HG03342 (cell line): ENCODE results near the gene BLM.
"Not testable (repeated sequence)": the region's sequence is repeated elsewhere in the genome, so short reads cannot be mapped to it uniquely, and the experiment has no call there.

Source experiments
- ATAC-seq: cut with Tn5 transposase; IDR thresholded peaks from one replicate; pipeline ENCODE4 v1.9.1; 2021; ENCODE audit warnings: mild to moderate bottlenecking, moderate library complexity; ENCODE audit not compliant: unreplicated experiment

The BLM gene

DNA sequence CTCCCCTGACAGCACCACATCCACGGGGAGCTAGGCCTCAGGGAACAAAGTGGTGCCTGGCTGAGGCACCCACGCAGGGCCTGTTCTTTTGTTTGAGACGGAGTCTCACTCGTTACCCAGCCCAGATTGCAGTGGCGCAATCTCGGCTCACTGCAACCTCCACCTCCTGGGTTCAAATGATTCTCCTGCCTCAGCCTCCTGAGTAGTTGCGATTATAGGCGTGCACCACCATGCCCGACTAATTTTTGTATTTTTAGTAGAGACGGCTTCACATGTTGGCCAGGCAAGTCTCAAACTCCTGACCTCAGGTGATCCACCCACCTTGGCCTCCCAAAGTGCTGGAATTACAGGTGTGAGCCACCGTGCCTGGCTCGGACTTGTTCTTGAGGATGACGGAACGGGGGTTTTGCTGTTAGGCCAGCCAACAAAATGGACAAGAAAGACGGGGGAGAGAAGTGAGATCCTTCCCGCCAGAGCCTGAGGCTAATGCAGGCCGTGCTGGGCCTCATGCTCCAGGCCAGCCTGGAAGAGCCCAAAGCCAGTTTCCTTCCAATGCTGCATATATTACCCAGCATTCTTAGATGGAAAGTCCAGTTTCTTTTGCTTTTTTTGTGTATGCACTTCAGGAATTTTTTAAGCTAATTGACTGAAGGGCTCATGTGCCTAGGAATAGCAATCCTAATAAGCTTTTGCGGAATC, 123.2 kb downstream of the BLM start:
- ATAC-seq, result no peak

DNA sequence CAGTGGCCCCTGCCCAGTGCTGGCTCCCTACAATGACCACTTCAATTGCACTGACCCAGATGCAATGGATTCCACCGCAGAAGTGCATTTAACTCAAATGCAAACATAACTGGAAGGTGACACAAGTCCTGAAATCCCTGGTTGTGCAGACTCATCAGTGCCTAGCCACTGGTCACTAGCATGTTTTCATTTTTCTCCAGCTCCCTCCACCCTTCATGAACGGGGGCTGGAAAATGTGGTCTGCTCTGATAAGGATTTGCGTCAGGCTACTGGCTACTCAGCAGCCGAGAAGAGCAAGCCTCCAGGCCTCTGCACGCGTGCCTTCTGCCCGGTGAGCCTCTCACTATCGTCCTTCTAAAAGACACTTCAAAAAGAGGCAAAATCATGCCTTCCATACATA, 123.8 kb downstream of the BLM start:
- no peak for ATAC-seq

DNA sequence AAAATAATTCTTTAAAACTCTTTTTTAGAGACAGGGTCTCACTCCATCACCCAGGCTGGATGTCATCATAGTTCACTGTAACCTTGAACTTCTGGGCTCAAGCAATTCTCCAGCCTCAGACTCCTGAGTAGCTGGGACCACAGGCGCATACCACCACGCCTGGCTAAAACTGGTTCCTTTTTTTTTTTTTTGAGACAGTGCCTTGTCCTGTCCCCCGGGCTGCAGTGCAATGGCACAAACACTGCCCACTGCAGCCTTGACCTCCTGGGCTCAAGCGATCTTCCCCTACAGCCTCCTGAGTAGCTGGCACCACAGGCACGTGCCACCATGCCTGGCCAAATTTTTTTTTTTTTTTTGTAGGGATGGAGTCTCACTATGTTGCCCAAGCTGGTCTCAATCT, 127.5 kb downstream of the BLM start:
- ATAC-seq, result no peak

DNA sequence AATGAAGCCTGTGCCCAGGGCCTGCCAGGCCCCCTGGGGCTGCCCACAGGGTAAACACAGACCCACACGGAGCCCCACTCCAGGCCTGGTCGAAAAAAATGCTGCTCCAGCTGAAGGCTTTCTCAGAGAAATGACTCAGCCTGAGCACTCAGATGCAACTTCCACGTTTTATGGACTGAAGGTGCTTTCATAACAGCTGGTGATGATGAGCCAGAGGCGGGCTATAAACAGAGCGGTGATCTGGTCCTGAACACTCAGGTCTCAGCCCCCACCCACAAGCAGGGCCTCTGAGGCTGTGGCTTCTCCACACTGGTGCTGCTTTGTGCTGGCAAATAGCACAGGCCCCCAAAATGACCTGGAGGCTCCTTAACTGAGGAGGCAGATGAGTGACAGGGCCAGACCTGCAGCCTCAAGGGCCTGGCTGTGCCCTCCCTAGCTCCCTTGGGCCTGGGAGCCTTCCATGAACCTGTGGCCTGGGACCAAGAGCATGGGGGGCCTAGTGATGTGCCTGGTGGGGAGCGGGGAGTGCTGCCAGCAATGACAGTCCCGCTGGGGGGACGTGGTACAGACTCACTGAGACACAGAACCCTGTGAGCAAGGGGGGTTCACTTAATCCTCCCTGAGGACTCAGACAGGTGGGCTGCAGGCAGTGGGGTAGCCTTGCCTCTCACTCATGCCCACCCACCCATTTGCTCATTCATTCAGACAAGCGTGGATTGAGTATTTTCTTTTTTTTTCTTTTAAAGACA, 128.2 kb downstream of the BLM start:
- peak; percentile 94 for ATAC-seq

DNA sequence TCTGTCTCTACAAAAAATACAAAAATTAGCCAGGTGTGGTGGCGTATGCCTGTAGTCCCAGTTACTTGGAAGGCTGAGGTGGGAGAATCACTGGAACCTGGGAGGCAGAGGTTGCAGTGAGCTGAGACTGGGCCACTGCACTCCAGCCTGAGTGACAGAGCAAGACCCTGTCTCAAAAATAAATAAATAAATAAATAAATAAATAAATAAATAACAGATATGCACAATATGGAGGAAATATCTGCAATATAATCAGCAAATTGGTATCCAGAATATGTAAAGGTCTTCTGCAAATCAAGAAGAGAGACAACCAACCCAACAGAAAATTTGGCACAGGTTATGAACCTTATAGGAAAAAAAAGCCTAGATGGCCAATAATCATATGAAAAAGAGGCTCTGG, 132.3 kb downstream of the BLM start:
- not testable (repeated sequence) for ATAC-seq

DNA sequence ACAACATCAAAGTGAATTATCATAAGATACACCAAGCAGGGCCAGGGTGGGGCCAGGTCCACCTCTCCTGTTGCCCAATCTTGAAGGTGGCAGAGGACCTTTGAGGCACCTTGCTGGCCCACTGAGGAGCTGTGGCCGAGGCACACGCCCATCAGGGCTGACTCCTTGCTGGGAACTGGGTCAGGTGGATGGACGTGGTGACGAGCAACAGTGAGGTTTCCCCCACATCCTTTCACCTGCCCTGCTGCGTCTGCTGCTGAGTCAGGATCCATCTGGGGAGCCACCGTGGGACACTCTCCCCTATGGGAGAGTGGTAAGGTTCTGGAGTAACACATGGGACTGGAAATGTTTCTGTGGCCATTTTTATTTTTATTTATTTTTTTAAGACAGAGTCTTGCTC, 134.0 kb downstream of the BLM start:
- ATAC-seq, result no peak

DNA sequence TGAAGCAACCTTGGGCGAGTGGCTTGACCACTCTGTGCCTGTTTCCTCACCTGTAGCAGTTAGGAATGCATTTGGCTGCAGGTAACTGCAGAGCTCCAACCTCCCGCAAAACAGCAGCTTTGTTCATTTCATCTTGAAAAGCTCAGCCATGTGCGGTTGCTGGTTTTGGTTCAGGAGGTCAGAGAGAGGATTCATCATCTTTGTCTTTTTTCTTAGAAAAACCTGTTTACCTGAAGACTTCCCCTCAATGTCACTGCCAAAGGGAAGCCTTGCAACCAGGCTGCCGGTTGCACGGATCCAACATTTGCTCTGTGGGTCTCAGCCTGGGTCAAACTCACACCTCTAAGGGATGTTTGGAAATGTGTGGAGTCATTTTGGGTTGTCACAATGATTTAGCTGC, 134.8 kb downstream of the BLM start:
- no peak for ATAC-seq

DNA sequence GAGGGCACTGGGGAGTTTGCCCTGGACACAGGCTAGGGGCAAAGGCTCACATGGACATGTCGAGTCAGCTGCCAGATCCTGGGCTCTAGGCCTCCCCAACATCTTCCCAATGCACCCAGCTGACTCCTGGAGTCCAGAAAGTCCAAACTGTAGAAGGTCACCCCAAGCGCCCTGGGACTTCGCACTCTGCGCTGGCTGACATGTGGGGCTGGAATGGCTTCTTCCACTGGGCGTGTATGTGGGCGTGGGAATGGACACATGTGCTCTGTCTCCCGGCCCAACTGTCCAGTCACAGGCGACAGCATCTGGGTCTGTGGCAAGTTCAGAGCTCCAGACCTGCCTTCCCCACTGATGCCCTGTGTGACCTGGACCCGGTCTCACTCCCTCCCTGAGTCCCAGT, 138.0 kb downstream of the BLM start:
- no peak for ATAC-seq

DNA sequence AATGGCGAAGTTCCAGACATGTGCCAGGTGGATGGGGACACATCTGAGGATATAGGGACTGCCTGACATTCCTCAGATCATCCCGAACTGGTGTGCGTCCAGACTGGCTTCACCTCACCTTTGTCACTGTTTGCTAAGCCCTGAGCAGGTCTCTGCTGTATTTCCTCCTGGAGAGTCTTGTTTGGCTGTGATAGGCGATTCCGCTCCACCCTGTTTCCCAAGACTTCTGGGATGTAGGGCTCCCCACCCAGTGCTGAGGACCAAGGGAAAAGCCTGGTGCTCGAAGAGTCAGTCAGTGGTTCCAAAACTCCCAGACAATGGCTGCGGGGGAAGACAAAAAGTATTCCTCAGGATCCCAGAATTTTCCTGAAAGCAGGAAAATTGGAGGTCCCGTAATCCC, 140.2 kb downstream of the BLM start:
- ATAC-seq, result no peak

DNA sequence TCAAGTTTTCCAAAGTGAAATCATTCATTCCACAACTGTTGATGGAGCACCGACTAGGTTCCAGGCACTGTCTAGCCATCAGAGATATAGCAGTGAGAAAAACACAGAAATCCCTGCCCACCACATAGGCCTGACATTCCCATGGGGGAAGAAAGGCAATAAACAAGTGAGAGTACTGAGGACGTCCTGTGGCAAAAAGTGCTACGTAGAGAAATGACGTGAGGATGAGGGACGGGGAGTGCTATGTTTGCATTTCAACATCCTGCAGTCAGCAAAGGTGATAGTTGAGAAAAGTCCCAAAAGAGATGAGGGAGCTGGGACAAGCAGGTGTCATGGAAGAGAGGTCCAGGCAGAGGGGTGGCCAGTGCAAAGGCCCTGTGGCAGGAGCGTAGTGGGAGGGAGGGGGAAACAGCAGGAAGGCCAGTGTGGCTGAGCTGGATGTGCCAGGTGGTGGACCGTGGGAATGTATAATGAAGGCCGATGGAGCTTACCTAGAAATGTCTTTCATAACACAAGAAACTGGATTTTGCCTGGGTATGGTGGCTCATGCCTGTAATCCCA, 140.8 kb downstream of the BLM start:
- no peak for ATAC-seq

DNA sequence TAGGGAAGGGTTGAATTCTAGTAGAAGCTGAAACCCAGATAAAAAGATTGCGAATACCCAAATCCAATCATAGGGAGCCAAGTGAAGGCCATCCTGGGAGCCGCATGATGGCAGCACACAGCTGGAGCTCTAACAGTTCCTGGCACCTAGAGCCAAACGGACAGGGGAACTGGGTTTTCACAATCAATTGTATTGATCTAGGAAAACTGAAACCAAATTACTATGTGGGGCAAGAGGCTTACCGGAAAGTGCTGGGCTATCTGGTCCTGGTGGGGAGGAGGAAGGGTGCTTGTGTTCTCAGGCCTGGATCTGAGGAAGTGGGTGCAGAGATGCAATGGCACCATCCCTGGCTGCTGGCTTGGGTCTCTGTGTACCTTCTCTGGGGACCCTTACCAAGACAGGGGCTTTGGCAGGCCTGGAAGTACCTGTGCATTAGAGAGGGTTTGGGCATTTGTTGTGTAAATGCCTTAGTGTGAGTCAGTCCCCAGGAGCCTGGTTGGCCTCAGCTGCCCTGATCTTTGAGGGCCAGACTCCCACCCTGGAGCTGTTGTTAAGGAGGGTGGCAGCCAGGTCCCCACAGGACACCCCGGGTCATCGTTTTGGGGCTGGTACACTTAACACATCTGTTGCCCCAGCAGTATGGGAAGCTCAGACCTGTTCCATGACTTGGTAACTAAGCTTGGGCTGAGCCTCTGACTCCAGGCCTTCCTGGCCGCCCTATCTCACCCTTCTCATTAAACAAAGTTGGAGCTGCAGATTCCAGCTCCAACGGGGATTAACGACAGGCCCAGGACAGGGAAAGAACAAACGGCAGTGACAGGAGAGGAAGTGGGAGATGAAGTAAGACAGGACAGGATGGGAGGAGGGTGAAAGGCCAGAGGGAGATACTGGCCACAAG, 142.3 kb downstream of the BLM start:
- no peak for ATAC-seq

DNA sequence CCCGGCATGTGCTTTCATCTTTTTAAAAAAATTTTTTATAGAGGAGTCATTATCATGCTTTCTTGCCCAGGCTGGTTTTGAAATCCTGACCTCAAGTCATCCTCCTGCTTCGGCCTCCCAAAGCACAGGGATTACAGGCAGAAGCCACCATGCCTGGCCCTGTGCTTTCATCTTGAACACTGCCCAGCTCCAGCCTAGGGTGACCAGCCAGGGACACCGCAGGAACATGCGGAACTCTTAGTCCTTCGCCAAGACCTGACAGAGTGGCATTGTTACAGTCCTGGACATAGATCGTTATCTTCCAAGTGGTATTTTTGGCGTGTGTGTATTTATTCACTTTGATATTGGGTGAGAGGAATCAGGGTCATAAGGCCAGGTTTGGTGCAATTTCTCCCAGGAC, 143.3 kb downstream of the BLM start:
- ATAC-seq, result no peak

DNA sequence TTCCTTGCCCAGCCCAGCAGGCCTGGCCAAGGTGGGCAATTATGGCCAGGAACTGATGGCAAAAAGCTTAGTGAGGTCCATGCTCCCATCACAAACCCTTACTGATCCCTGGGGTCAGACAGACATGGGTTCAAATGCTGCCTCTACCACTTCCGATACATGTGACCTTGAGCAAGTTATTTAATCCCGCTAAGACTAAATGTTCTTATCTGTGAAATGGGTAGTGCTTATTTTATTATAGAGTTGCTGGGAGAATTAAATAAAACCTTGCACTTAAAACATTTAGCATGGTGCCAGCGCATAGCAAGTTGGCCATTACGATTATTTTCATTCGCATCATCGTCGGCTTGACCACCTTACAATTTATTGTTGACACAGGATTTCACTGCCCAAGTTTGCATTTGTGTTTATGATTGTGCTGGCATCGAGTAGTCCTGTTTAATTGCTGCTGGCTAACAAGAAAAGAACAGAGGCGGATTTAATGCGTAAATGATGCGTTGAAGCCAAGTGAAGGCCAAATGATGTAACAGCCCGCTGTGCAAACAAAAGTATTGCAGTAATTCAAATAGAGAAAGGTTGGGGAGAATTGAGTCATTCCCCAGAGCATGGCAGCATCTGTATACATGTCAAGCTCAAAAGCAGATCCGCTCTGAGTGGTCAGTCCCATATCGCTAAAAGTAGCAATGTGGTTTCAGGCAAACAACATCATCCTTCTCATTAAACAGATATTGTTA, 144.0 kb downstream of the BLM start:
- no peak for ATAC-seq

DNA sequence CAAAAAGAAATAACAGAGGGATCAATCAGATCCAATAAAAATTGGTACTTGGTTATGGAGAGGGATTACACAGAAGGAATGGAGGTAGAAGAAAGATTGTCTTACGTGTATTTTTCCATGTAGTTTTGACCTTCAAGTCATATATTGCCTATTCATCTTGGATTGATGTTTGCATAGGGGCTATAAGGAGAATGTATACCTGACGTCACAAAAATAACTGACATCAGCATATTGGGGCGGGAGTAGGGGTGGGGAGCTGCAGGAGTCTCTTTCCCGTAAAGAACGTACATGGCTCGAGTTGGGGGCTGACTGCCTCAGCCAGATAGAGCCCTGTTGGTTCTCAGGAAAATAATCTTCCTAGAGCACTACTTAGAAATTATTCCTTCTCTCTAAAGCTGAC, 145.3 kb downstream of the BLM start:
- ATAC-seq, result no peak

DNA sequence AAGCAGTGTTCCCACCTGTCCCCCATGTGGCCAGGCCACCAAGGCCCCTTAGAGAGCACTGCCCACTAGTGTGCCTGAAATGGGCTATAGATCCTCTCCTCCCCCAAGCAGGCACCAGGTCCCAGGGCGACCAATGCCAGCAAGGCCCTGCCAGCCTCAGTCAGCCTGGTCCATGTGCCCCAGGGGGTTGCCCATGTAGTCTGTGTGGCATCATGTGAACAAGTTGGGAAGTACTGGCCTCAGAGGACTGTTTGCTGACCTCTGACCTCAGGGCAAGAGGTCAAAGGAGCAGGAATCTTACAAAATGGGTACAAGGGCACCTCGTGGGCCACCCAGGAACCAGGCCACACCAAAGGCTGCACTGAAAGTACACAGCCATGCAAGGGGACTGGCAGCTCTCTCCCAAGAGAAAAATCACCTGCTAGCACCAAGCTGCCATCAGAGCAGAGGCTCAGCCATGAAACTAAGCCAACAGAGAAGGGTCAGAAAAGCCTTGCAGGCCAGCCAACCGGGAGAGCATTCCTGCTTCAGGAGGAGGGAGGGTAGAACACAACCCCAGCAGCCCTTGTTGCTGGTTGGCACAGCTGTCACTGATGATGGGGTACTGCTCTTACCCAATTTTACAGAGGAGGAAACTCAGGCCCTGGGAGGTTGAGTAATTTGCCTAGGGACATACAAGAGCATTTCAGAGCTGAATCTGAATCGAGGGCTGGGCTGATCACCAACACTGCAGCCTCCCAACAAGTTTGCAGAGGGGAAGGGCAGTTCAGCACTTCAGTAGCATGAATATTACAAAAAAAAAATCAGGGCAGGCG, 146.0 kb downstream of the BLM start:
- no peak for ATAC-seq

DNA sequence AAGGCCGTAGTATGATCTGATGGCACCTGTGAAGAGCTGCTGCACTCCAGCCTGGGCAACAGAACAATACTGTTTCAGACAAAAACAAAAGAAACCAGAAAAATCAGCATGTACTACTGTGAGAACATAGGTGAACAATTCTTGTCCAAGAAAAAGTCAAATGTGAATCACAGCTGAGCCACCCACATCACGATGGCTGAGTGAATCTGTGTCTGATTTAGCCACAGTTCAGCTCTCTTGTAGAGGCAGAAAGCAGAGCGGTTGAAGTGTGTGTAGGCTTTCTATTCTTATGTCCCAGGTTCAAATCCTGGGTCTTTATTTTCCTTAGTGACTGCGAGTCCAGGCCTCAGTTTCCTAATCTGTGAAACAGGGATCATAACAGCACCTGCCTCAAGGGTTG, 146.8 kb downstream of the BLM start:
- no peak for ATAC-seq

DNA sequence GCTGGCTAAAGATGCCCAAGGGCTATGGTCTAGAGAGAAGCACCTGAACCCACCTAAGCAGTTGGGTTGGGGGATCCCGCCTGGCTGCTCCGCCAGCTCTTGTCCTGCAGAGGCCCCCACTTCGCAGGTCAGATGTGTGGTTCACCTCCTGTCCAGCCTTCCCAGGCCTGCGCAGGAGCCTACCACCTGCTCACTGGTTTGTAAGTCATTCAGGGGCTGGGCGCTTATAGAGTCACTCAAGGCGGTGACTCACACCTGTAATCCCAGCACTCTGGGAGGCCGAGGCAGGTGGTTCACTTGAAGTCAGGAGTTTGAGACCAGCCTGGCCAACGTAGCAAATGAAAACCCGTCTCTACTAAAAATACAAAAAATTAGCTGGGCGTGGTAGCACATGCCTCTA, 147.4 kb downstream of the BLM start:
- ATAC-seq, result no peak

DNA sequence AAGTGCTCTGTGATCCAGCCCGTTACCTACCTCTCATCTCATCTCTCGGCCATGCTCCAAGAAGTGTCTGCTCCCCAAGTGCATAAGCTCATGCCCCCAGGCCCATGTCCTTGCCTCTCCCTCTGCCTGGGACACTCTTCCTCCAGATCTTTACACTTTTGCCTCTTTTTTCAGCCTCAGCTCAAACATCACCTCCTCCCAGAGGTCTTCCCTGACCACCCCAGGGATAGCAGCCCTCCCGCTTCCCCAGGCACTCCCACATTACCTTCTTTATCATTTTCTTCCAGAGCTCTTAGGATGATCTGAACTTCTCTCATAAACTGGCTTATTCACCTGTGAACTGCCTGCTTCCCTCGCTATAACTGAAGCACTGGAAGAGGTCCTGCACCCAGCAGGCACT, 148.6 kb downstream of the BLM start:
- ATAC-seq, result no peak
